Panc1 (cell line): ENCODE data around the gene OARD1. TPM values are rescaled to one million over a fixed set of nuclear protein-coding genes. Genes with fewer than 3 reads are reported as not detected.

Source experiments
- ATAC-seq: fragments of 200-7000 bp; cut with Tn5 transposase; 2 replicates; pipeline ENCODE4 v1.9.1; 2020; ENCODE audit warnings: mild to moderate bottlenecking, moderate library complexity
- BruUV-seq: library from RNA; stranded (reverse); fragments of 400-500 nt; replicated peaks from 2 replicates; lab custom pipeline; 2021; lab: Mats Ljungman, UMichigan
- CTCF ChIA-PET: fragments of 300-600 bp; sonication (Branson Sonifier 250); formaldehyde crosslinking; loops from one replicate; lab custom pipeline; 2022; ENCODE audit warnings: antibody characterized with exemption; lab: Charles Lee
- POLR2A ChIA-PET: fragments of 300-600 bp; sonication (Branson Sonifier 250); formaldehyde crosslinking; loops from one replicate; lab custom pipeline; 2022; ENCODE audit warnings: antibody characterized with exemption; lab: Charles Lee
- DNase-seq: peaks from one replicate; pipeline ENCODE4 v3.0.0-alpha.2; 2010; ENCODE audit warnings: low read depth, low spot score
- H3K27ac ChIP-seq: 2 replicates; pipeline ENCODE4 v1.5.1; 2011; ENCODE audit warnings: mild to moderate bottlenecking, low read length, inconsistent platforms
- H3K27me3 ChIP-seq: fragments of 200-500 bp; sonication (Bioruptor generic); 2 replicates; pipeline ENCODE4 v1.6.0; 2014; ENCODE audit warnings: low read length, inconsistent platforms; ENCODE audit not compliant: control insufficient read depth, insufficient read depth
- H3K36me3 ChIP-seq: fragments of 200-500 bp; sonication (Bioruptor generic); 2 replicates; pipeline ENCODE4 v1.5.1; 2014; ENCODE audit warnings: inconsistent platforms, mild to moderate bottlenecking, low read length, moderate library complexity; ENCODE audit not compliant: control insufficient read depth, insufficient read depth
- H3K4me1 ChIP-seq: 2 replicates; pipeline ENCODE4 v1.5.1; 2011; ENCODE audit warnings: inconsistent platforms, mild to moderate bottlenecking, low read length, moderate library complexity; ENCODE audit not compliant: control insufficient read depth, insufficient read depth
- H3K4me3 ChIP-seq, 2 experiments: 2 replicates each; pipeline ENCODE4 v1.5.1; 2011 to 2012; ENCODE audit warnings: low read depth in 2 of 2, low read length in 2 of 2, mild to moderate bottlenecking in 2 of 2, inconsistent platforms in 1 of 2, moderate library complexity in 1 of 2
- H3K9me3 ChIP-seq: fragments of 200-500 bp; sonication (Bioruptor generic); 2 replicates; pipeline ENCODE4 v1.5.1; 2014; ENCODE audit warnings: low read depth, mild to moderate bottlenecking, inconsistent platforms, low read length, moderate library complexity; ENCODE audit not compliant: control insufficient read depth, insufficient read depth
- CTCF ChIP-seq: fragments of 450-650 bp; IDR thresholded peaks from 2 replicates; pipeline ENCODE4 v1.5.1; 2017; ENCODE audit warnings: mild to moderate bottlenecking
- POLR2AphosphoS5 ChIP-seq: IDR thresholded peaks from 2 replicates; pipeline ENCODE4 v1.6.1; 2012; ENCODE audit warnings: mild to moderate bottlenecking, low read depth, low read length, moderate library complexity
- REST ChIP-seq, 2 experiments: IDR thresholded peaks; 2 replicates each; pipeline ENCODE4 v1.6.1; 2011 to 2012; ENCODE audit warnings: low read depth in 2 of 2, control low read depth in 1 of 2, low read length in 1 of 2, mild to moderate bottlenecking in 1 of 2, moderate library complexity in 1 of 2; ENCODE audit not compliant: insufficient read depth in 1 of 2
- SIN3A ChIP-seq: IDR thresholded peaks from 2 replicates; pipeline ENCODE4 v1.6.1; 2012; ENCODE audit warnings: low read depth, mild to moderate bottlenecking, low read length, moderate library complexity, borderline replicate concordance; ENCODE audit not compliant: insufficient read depth
- TCF7L2 ChIP-seq: IDR thresholded peaks from 2 replicates; pipeline ENCODE4 v1.6.1; 2011; ENCODE audit warnings: mild to moderate bottlenecking, low read depth, low read length, inconsistent platforms
- in situ Hi-C: cut with HindIII; loops from 2 replicates; pipeline ENCODE4 v1.10.0; 2016; ENCODE audit warnings: low sequenced_read_pairs, low pct_unique_long_range_greater_than_20kb
- intact Hi-C: fragments of 100-400 bp; cut with micrococcal nuclease; formaldehyde crosslinking; loops from one replicate; pipeline ENCODE4 v1.10.0; 2022; ENCODE audit not compliant: unreplicated experiment
- total RNA-seq: library from RNA; stranded (reverse); gene quantifications from one replicate; pipeline ENCODE4 v1.2.1, GENCODE V29; 2021; ENCODE audit not compliant: unreplicated experiment

The OARD1 gene
- total RNA-seq, 1 experiment from 2014 or later, result 18.2 TPM

- Histone ChIP-seq H3K4me3 (no peak overlapping the region), H3K27me3 (no peaks in the 10 kb centered on the region), H3K4me1 (no peaks in the 10 kb centered on the region), H3K9me3 (no peaks in the 10 kb centered on the region), H3K27ac (no peak overlapping the region), H3K36me3 (peaks cover 6% of the 10 kb centered on the region; the same call in 1 of the 2 replicates)
- in situ Hi-C loops (no loop called here), intact Hi-C loops (loop anchor here (10.0 kb wide), 1 partner anchor 61 kb away; the partner anchor contains the start of gene TREM2)
- ATAC-seq, result no peak
- ChIA-PET CTCF (interaction anchor here (0.7 kb wide), 1 partner anchor 234 kb away, joined by 5 read pairs; no protein-coding TSS in a partner anchor), POLR2A (no interaction called here)
- no peak for DNase-seq
- no TSS peak for BruUV-seq
- TF ChIP-seq POLR2AphosphoS5 (no peak), TCF7L2 (no peak), CTCF (no peak), SIN3A (no peak), REST (IDR thresholded peaks at IDR 0.05; ENCODE audit: insufficient read depth in 1 of 2, low read depth in 2 of 2, low read length in 1 of 2) (no peak)
These were observed 31.7 kb upstream of the OARD1 start for GRCh38 chr6:41103847-41104246.

- no TSS peak for BruUV-seq
- H3K27me3 ChIP-seq, result no peaks in the 10 kb centered on the region
- no peak for ATAC-seq
- no peaks in the 10 kb centered on the region for H3K9me3 ChIP-seq
- H3K27ac ChIP-seq, result no peak overlapping the region
- in situ Hi-C loops, result no loop called here
- H3K4me1 ChIP-seq, result no peaks in the 10 kb centered on the region
- H3K36me3 ChIP-seq, result peaks cover 27% of the 10 kb centered on the region
- ChIA-PET CTCF (no interaction called here), POLR2A (no interaction called here)
- DNase-seq, result no peak
- no peak overlapping the region for H3K4me3 ChIP-seq
- intact Hi-C loops, result loop anchor here (10.0 kb wide), 1 partner anchor 64 kb away; the partner anchor contains the start of gene TREM2
- TF ChIP-seq SIN3A (no peak), CTCF (no peak), REST (IDR thresholded peaks at IDR 0.05; ENCODE audit: insufficient read depth in 1 of 2, low read depth in 2 of 2, low read length in 1 of 2) (no peak), POLR2AphosphoS5 (no peak), TCF7L2 (no peak)
These were observed 28.7 kb upstream of the OARD1 start for GRCh38 chr6:41100871-41101287.
